ENCODE measurements around the gene KNDC1.

Gene KNDC1

GRCh38 chr10:133266056-133266795, 106.2 kb downstream of the KNDC1 start:
- no peak for DNase-seq

- no peak for DNase-seq
Measured at GRCh38 chr10:133267293-133267692, 107.3 kb downstream of the KNDC1 start.

- DNase-seq = no peak
Measured at GRCh38 chr10:133267829-133268228, 107.8 kb downstream of the KNDC1 start.

GRCh38 chr10:133268532-133268931, 108.5 kb downstream of the KNDC1 start:
- no peak for DNase-seq

GRCh38 chr10:133269367-133269766, 109.3 kb downstream of the KNDC1 start:
- no peak for DNase-seq

- no peak for DNase-seq
Measured at GRCh38 chr10:133270204-133270603, 110.2 kb downstream of the KNDC1 start.

GRCh38 chr10:133270773-133271297, 110.8 kb downstream of the KNDC1 start:
- DNase-seq = no peak

GRCh38 chr10:133271521-133272300, 111.7 kb downstream of the KNDC1 start:
- DNase-seq = no peak

GRCh38 chr10:133272301-133272963, 112.4 kb downstream of the KNDC1 start:
- DNase-seq = no peak

GRCh38 chr10:133272964-133273420, 113.0 kb downstream of the KNDC1 start:
- no peak for DNase-seq

- DNase-seq = no peak
Measured at GRCh38 chr10:133273534-133274143, 113.6 kb downstream of the KNDC1 start.

GRCh38 chr10:133274751-133275683, 115.0 kb downstream of the KNDC1 start:
- DNase-seq = peak; percentile 91

GRCh38 chr10:133275684-133276092, 115.7 kb downstream of the KNDC1 start:
- DNase-seq = peak; percentile 68

Data from stimulated activated CD4-positive, alpha-beta T cell treated with anti-CD3 and anti-CD28 coated beads, Interleukin-15, amount 100 ng/mL, for 24 hours (primary cell).